Measurements from ENCODE around the gene CHST12. TPM values are rescaled to one million over a fixed set of nuclear protein-coding genes. Genes with fewer than 3 reads are reported as not detected.

Gene CHST12
- total RNA-seq, 2 experiments from 2014 or later: 3.9 to 43.4 TPM

- Histone ChIP-seq H2AFZ (ENCODE audit: low read length) (no peak overlapping the region), H4K20me1 (ENCODE audit: insufficient read depth, low read length) (no peaks in the 10 kb centered on the region), H3K27ac (ENCODE audit: low read depth, low read length, poor library complexity, severe bottlenecking) (no peak overlapping the region), H3K4me1 (ENCODE audit: insufficient read depth, low read length, poor library complexity, severe bottlenecking) (no peaks in the 10 kb centered on the region), H3K79me2 (ENCODE audit: insufficient read depth, low read depth, low read length) (peaks cover 11% of the 10 kb centered on the region), H3K9me3 (ENCODE audit: low read length) (no peaks in the 10 kb centered on the region), H3K4me3 (ENCODE audit: low read depth, low read length, poor library complexity, severe bottlenecking) (no peak overlapping the region), H3K9me2 (ENCODE audit: insufficient read depth, low read length) (no peaks in the 10 kb centered on the region), H3K4me2 (ENCODE audit: low read length) (no peak overlapping the region), H3K36me3 (ENCODE audit: insufficient read depth, low read length) (peaks cover 81% of the 10 kb centered on the region)
- TF ChIP-seq, protein P1, sequence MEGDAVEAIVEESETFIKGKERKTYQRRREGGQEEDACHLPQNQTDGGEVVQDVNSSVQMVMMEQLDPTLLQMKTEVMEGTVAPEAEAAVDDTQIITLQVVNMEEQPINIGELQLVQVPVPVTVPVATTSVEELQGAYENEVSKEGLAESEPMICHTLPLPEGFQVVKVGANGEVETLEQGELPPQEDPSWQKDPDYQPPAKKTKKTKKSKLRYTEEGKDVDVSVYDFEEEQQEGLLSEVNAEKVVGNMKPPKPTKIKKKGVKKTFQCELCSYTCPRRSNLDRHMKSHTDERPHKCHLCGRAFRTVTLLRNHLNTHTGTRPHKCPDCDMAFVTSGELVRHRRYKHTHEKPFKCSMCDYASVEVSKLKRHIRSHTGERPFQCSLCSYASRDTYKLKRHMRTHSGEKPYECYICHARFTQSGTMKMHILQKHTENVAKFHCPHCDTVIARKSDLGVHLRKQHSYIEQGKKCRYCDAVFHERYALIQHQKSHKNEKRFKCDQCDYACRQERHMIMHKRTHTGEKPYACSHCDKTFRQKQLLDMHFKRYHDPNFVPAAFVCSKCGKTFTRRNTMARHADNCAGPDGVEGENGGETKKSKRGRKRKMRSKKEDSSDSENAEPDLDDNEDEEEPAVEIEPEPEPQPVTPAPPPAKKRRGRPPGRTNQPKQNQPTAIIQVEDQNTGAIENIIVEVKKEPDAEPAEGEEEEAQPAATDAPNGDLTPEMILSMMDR (conservative IDR thresholded peaks at IDR 0.05; ENCODE audit: low read length): no peak
- no peak for TF ChIP-seq EZH2phosphoT487 (IDR thresholded peaks at IDR 0.05; ENCODE audit: borderline replicate concordance, low read depth, low read length)
- CTCF ChIA-PET (ENCODE audit: unreplicated experiment): no interaction called here
- BruUV-seq (replicated peaks): no TSS peak
- POLR2A ChIA-PET: no interaction called here
- DNase-seq (ENCODE audit: low spot score): no peak
- intact Hi-C loops (cut with micrococcal nuclease; ENCODE audit: unreplicated experiment): no loop called here
These were observed 22.9 kb upstream of the CHST12 start for GRCh38 chr7:2380461-2380860.

- Histone ChIP-seq H3K27ac (ENCODE audit: low read depth, low read length, poor library complexity, severe bottlenecking) (no peak overlapping the region), H3K79me2 (ENCODE audit: insufficient read depth, low read depth, low read length) (peaks cover 6% of the 10 kb centered on the region), H2AFZ (ENCODE audit: low read length) (no peak overlapping the region), H3K36me3 (ENCODE audit: insufficient read depth, low read length) (peaks cover 73% of the 10 kb centered on the region), H3K4me2 (ENCODE audit: low read length) (no peak overlapping the region), H3K9me3 (ENCODE audit: low read length) (no peaks in the 10 kb centered on the region), H3K9me2 (ENCODE audit: insufficient read depth, low read length) (no peaks in the 10 kb centered on the region), H3K4me1 (ENCODE audit: insufficient read depth, low read length, poor library complexity, severe bottlenecking) (no peaks in the 10 kb centered on the region), H3K4me3 (ENCODE audit: low read depth, low read length, poor library complexity, severe bottlenecking) (no peak overlapping the region), H4K20me1 (ENCODE audit: insufficient read depth, low read length) (no peaks in the 10 kb centered on the region)
- intact Hi-C loops (cut with micrococcal nuclease; ENCODE audit: unreplicated experiment): no loop called here
- no TSS peak for BruUV-seq (replicated peaks)
- CTCF ChIA-PET (ENCODE audit: unreplicated experiment): no interaction called here
- TF ChIP-seq, protein P1 (conservative IDR thresholded peaks at IDR 0.05; ENCODE audit: low read length): no peak
- no peak for TF ChIP-seq EZH2phosphoT487 (IDR thresholded peaks at IDR 0.05; ENCODE audit: borderline replicate concordance, low read depth, low read length)
- POLR2A ChIA-PET: no interaction called here
- DNase-seq (ENCODE audit: low spot score): no peak
These were observed 22.2 kb upstream of the CHST12 start for GRCh38 chr7:2381227-2381626.

DNA sequence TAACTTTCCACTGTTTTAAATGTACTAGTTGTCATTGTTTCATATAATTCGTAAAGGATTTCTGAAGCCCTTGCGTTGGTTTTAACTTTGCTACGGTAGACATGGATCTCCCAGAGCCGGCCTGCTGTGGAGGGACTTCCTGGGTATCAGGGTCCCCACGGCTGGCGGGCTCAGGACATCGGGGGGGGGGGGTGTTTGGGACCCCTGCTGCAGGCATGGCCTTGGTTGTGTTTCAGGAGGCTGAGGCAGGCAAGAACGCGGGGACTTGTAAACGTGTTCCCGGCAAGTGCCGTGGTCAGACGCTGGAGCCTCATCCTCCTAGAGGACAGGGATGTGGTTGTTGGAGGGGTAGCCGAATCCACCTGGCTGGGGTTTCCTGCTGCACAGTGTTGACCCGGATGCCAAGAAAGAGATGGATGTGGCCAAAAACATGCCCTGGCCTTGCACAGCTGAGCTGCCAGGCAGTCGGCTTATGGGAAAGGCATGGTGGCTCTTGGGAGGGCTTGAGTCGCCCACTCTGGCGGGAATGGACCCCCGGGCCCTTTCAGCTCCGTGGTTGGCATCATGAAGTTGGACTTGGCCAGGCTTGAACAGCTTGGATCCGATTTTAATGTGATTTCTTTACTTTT, 21.4 kb upstream of the CHST12 start:
- BruUV-seq (replicated peaks): no TSS peak
- Histone ChIP-seq H3K4me2 (ENCODE audit: low read length) (no peak overlapping the region), H3K4me3 (ENCODE audit: low read depth, low read length, poor library complexity, severe bottlenecking) (no peak overlapping the region), H2AFZ (ENCODE audit: low read length) (no peak overlapping the region), H3K9me3 (ENCODE audit: low read length) (no peaks in the 10 kb centered on the region), H3K4me1 (ENCODE audit: insufficient read depth, low read length, poor library complexity, severe bottlenecking) (no peaks in the 10 kb centered on the region), H3K79me2 (ENCODE audit: insufficient read depth, low read depth, low read length) (peaks cover 4% of the 10 kb centered on the region), H3K36me3 (ENCODE audit: insufficient read depth, low read length) (peaks cover 65% of the 10 kb centered on the region), H3K27ac (ENCODE audit: low read depth, low read length, poor library complexity, severe bottlenecking) (no peak overlapping the region), H4K20me1 (ENCODE audit: insufficient read depth, low read length) (no peaks in the 10 kb centered on the region), H3K9me2 (ENCODE audit: insufficient read depth, low read length) (no peaks in the 10 kb centered on the region)
- ChIA-PET CTCF (ENCODE audit: unreplicated experiment) (no interaction called here), POLR2A (interaction anchor here (0.6 kb wide), 1 partner anchor 454 kb away, joined by 3 read pairs; no protein-coding TSS in a partner anchor)
- no peak for DNase-seq (ENCODE audit: low spot score)
- intact Hi-C loops (cut with micrococcal nuclease; ENCODE audit: unreplicated experiment): no loop called here
- no peak for TF ChIP-seq EZH2phosphoT487 (IDR thresholded peaks at IDR 0.05; ENCODE audit: borderline replicate concordance, low read depth, low read length)
- TF ChIP-seq, protein P1 (conservative IDR thresholded peaks at IDR 0.05; ENCODE audit: low read length): no peak
